Glutamatergic neuron (in vitro differentiated cells): ENCODE data around the gene NNMT. TPM values are rescaled to one million over a fixed set of nuclear protein-coding genes. Genes with fewer than 3 reads are reported as not detected.

Experiments
- DNase-seq: peaks from one replicate; pipeline ENCODE4 v3.0.0; 2022
- H3K27ac Mint-ChIP-seq: one replicate; pipeline ENCODE4 v1.8.0; 2020; ENCODE audit warnings: mild to moderate bottlenecking, mixed read lengths, inconsistent platforms; ENCODE audit not compliant: unreplicated experiment
- H3K27me3 Mint-ChIP-seq: one replicate; pipeline ENCODE4 v1.8.0; 2020; ENCODE audit warnings: mild to moderate bottlenecking, moderate library complexity, mixed read lengths, inconsistent platforms; ENCODE audit not compliant: unreplicated experiment
- H3K36me3 Mint-ChIP-seq: one replicate; pipeline ENCODE4 v1.8.0; 2020; ENCODE audit warnings: mild to moderate bottlenecking, mixed read lengths, inconsistent platforms; ENCODE audit not compliant: unreplicated experiment
- H3K4me1 Mint-ChIP-seq: one replicate; pipeline ENCODE4 v1.8.0; 2020; ENCODE audit warnings: mild to moderate bottlenecking, low read depth, mixed read lengths, inconsistent platforms; ENCODE audit not compliant: unreplicated experiment
- H3K4me3 Mint-ChIP-seq: one replicate; pipeline ENCODE4 v1.8.0; 2020; ENCODE audit warnings: mild to moderate bottlenecking, mixed read lengths, inconsistent platforms; ENCODE audit not compliant: unreplicated experiment
- H3K9me3 Mint-ChIP-seq: one replicate; pipeline ENCODE4 v1.8.0; 2020; ENCODE audit warnings: mild to moderate bottlenecking, moderate library complexity, mixed read lengths, inconsistent platforms; ENCODE audit not compliant: unreplicated experiment
- CTCF ChIP-seq: fragments of 200-600 bp; sonication (generic); IDR thresholded peaks from one replicate; pipeline ENCODE4 v1.5.0; 2021; ENCODE audit not compliant: partially characterized antibody, unreplicated experiment
- total RNA-seq: library from RNA; stranded (reverse); fragmentation: NEBNext Ultra II Directional; extraction: Animal tissue kit (Norgen Biotek cat#: 25700); gene quantifications from one replicate; pipeline ENCODE4 v1.2.1, GENCODE V29; 2021; ENCODE audit not compliant: unreplicated experiment

Gene NNMT
- total RNA-seq, 1 donor from 2014 or later: 3.4 TPM

GRCh38 chr11:114251815-114252337 is 44.3 kb upstream of the NNMT start:
- Mint-ChIP-seq H3K27me3 (peaks cover 6% of the 10 kb centered on the region), H3K27ac (peak overlapping the region; percentile 54), H3K36me3 (no peaks in the 10 kb centered on the region), H3K9me3 (peaks cover 4% of the 10 kb centered on the region), H3K4me1 (peaks cover 38% of the 10 kb centered on the region), H3K4me3 (no peak overlapping the region)
- no peak for TF ChIP-seq CTCF
- DNase-seq: no peak

DNA sequence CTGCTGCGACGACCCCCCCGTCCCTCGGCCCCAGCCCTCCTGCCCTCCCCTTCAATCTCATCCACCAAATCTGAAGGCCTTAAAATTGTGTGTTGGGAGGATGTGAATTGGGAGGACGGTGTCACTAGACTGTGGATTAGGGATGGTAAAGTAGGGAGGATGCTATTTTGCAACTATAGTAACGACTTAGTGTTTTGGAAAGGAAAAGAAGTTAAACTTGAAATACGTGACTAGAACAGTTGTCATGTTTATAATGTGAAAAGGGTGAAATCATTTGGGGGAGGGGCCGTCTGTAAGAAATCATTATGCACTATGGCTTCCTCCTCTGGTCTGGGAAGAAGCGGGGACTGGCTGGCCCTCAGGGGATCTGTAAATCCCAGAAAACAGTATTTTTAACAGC is 43.4 kb upstream of the NNMT start:
- TF ChIP-seq CTCF: no peak
- Mint-ChIP-seq H3K27ac (peak overlapping the region; percentile 25), H3K36me3 (no peaks in the 10 kb centered on the region), H3K27me3 (peaks cover 6% of the 10 kb centered on the region), H3K4me1 (peaks cover 46% of the 10 kb centered on the region), H3K4me3 (peak overlapping the region; percentile 27), H3K9me3 (no peaks in the 10 kb centered on the region)
- no peak for DNase-seq

- Mint-ChIP-seq H3K27ac (no peak overlapping the region), H3K4me1 (peaks cover 46% of the 10 kb centered on the region), H3K9me3 (peaks cover 3% of the 10 kb centered on the region), H3K36me3 (no peaks in the 10 kb centered on the region), H3K4me3 (no peak overlapping the region), H3K27me3 (peaks cover 6% of the 10 kb centered on the region)
- no peak for DNase-seq
- no peak for TF ChIP-seq CTCF
Measured at GRCh38 chr11:114253771-114254170, 42.4 kb upstream of the NNMT start.

DNA sequence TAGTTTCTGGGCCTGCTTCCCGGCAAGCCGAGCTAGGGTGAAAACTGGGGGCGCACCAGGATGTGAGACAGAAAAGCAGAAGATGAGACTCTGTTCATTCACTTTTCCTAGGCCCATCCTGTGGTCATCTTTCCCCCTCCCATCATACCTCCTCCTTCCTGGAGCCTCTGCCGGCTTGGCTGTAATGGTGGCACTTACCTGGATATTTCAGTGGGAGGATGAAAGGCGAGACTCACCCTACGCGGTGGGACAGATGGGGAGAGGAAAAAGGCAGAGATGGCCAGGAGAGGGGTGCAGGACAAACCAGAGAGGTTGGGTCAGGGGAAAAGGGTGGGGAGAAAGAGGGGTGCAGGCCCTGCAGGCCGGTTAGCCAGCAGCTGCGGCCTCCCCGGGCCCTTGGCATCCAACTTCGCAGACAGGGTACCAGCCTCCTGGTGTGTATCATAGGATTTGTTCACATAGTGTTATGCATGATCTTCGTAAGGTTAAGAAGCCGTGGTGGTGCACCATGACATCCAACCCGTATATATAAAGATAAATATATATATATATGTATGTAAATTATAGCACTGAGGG is 41.5 kb upstream of the NNMT start:
- no peak for DNase-seq
- H3K9me3 Mint-ChIP-seq: peaks cover 4% of the 10 kb centered on the region
- peaks cover 6% of the 10 kb centered on the region for H3K27me3 Mint-ChIP-seq
- no peaks in the 10 kb centered on the region for H3K36me3 Mint-ChIP-seq
- H3K4me1 Mint-ChIP-seq: peaks cover 52% of the 10 kb centered on the region
- no peak overlapping the region for H3K4me3 Mint-ChIP-seq
- no peak overlapping the region for H3K27ac Mint-ChIP-seq
- TF ChIP-seq CTCF: no peak

DNA sequence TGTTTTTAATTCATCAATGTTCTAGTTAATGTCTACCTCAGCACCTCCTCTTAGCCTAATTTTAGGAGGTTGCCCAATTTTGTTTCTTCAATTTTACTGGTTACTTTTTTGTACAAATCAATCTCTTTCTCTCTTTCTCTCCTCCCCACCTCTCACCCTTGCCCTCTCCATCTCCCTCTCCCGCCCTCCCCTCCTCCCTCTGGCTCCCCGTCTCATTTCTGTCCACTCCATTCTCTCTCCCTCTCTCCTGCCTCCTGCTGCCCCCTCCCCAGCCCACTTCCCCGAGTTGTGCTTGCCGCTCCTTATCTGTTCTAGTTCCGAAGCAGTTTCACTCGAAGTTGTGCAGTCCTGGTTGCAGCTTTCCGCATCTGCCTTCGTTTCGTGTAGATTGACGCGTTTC is 40.9 kb upstream of the NNMT start:
- Mint-ChIP-seq H3K4me3 (no peak overlapping the region), H3K27me3 (peaks cover 6% of the 10 kb centered on the region), H3K36me3 (no peaks in the 10 kb centered on the region), H3K27ac (peak overlapping the region; percentile 40), H3K9me3 (peaks cover 4% of the 10 kb centered on the region), H3K4me1 (peaks cover 58% of the 10 kb centered on the region)
- no peak for TF ChIP-seq CTCF
- DNase-seq: no peak
